Measurements from ENCODE around the gene CD58.
A peak's percentile ranks its signal among the peaks of the same experiment; 100 is the strongest.
"Not testable (repeated sequence)": the region's sequence is repeated elsewhere in the genome, so short reads cannot be mapped to it uniquely, and the experiment has no call there.

The CD58 gene

GRCh38 chr1:116598420-116599036 is 27.7 kb upstream of the CD58 start:
- POLR2A ChIA-PET; H3K27me3 ChIP-seq (replicated peaks in 2 of 5; ENCODE audit: control insufficient read depth in 4 of 5, insufficient read depth in 5 of 5, low read length in 4 of 5); H3K36me3 ChIP-seq (ENCODE audit: control insufficient read depth in 4 of 4, insufficient read depth in 4 of 4, low read length in 3 of 4); DNase-seq; H3K4me3 ChIP-seq (ENCODE audit: control insufficient read depth in 1 of 7, extremely low read depth in 1 of 7, insufficient read depth in 4 of 7, low read depth in 2 of 7, low read length in 6 of 7); H3K4me1 ChIP-seq (ENCODE audit: control extremely low read depth in 1 of 4, control insufficient read depth in 4 of 4, insufficient read depth in 4 of 4, low read length in 3 of 4); H3K27ac ChIP-seq (ENCODE audit: insufficient read depth in 1 of 2, low read depth in 1 of 2, low read length in 2 of 2, poor library complexity in 1 of 2, severe bottlenecking in 2 of 2); H3K9me3 ChIP-seq (ENCODE audit: control extremely low read depth in 1 of 5, control insufficient read depth in 4 of 5, insufficient read depth in 2 of 5, low read depth in 1 of 5, low read length in 4 of 5): not testable (repeated sequence)
- CTCF ChIA-PET = interaction anchor here (1.2 to 1.5 kb wide), 2 partner anchors 21 to 26 kb away, joined by 3 read pairs; no protein-coding TSS in a partner anchor
- 89% methylated on average over 11 of the region's 11 CpGs for WGBS (ENCODE audit: insufficient coverage)

- POLR2A ChIA-PET; H3K27ac ChIP-seq (ENCODE audit: insufficient read depth in 1 of 2, low read depth in 1 of 2, low read length in 2 of 2, poor library complexity in 1 of 2, severe bottlenecking in 2 of 2); DNase-seq; H3K4me3 ChIP-seq (ENCODE audit: control insufficient read depth in 1 of 7, extremely low read depth in 1 of 7, insufficient read depth in 4 of 7, low read depth in 2 of 7, low read length in 6 of 7); H3K9me3 ChIP-seq (ENCODE audit: control extremely low read depth in 1 of 5, control insufficient read depth in 4 of 5, insufficient read depth in 2 of 5, low read depth in 1 of 5, low read length in 4 of 5); H3K36me3 ChIP-seq (ENCODE audit: control insufficient read depth in 4 of 4, insufficient read depth in 4 of 4, low read length in 3 of 4); H3K27me3 ChIP-seq (replicated peaks in 2 of 5; ENCODE audit: control insufficient read depth in 4 of 5, insufficient read depth in 5 of 5, low read length in 4 of 5); H3K4me1 ChIP-seq (ENCODE audit: control extremely low read depth in 1 of 4, control insufficient read depth in 4 of 4, insufficient read depth in 4 of 4, low read length in 3 of 4): not testable (repeated sequence)
- no CpG with 5 or more reads among the region's 2 CpGs for WGBS (ENCODE audit: insufficient coverage)
- CTCF ChIA-PET = interaction anchor here (3.1 to 3.6 kb wide), 2 partner anchors 20 to 24 kb away, joined by 20 to 37 read pairs; no protein-coding TSS in a partner anchor
These were observed 26.6 kb upstream of the CD58 start for GRCh38 chr1:116597388-116597787.

- 82% methylated on average over 2 of the region's 5 CpGs for WGBS (ENCODE audit: insufficient coverage)
- CTCF ChIA-PET = interaction anchor here (1.2 to 3.6 kb wide), 4 partner anchors 19 to 81 kb away, joined by 3 to 37 read pairs (median 12); no protein-coding TSS in a partner anchor
- H3K4me3 ChIP-seq (ENCODE audit: control insufficient read depth in 1 of 7, extremely low read depth in 1 of 7, insufficient read depth in 4 of 7, low read depth in 2 of 7, low read length in 6 of 7); H3K27ac ChIP-seq (ENCODE audit: insufficient read depth in 1 of 2, low read depth in 1 of 2, low read length in 2 of 2, poor library complexity in 1 of 2, severe bottlenecking in 2 of 2); POLR2A ChIA-PET; H3K36me3 ChIP-seq (ENCODE audit: control insufficient read depth in 4 of 4, insufficient read depth in 4 of 4, low read length in 3 of 4); DNase-seq; H3K27me3 ChIP-seq (replicated peaks in 2 of 5; ENCODE audit: control insufficient read depth in 4 of 5, insufficient read depth in 5 of 5, low read length in 4 of 5); H3K4me1 ChIP-seq (ENCODE audit: control extremely low read depth in 1 of 4, control insufficient read depth in 4 of 4, insufficient read depth in 4 of 4, low read length in 3 of 4); H3K9me3 ChIP-seq (ENCODE audit: control extremely low read depth in 1 of 5, control insufficient read depth in 4 of 5, insufficient read depth in 2 of 5, low read depth in 1 of 5, low read length in 4 of 5): not testable (repeated sequence)
These were observed 26.0 kb upstream of the CD58 start for GRCh38 chr1:116596742-116597307.

GRCh38 chr1:116595946-116596741 is 25.3 kb upstream of the CD58 start:
- POLR2A ChIA-PET; H3K4me1 ChIP-seq (ENCODE audit: control extremely low read depth in 1 of 4, control insufficient read depth in 4 of 4, insufficient read depth in 4 of 4, low read length in 3 of 4); H3K36me3 ChIP-seq (ENCODE audit: control insufficient read depth in 4 of 4, insufficient read depth in 4 of 4, low read length in 3 of 4); H3K9me3 ChIP-seq (ENCODE audit: control extremely low read depth in 1 of 5, control insufficient read depth in 4 of 5, insufficient read depth in 2 of 5, low read depth in 1 of 5, low read length in 4 of 5); H3K27ac ChIP-seq (ENCODE audit: insufficient read depth in 1 of 2, low read depth in 1 of 2, low read length in 2 of 2, poor library complexity in 1 of 2, severe bottlenecking in 2 of 2); H3K27me3 ChIP-seq (replicated peaks in 2 of 5; ENCODE audit: control insufficient read depth in 4 of 5, insufficient read depth in 5 of 5, low read length in 4 of 5): not testable (repeated sequence)
- 23% methylated on average over 4 of the region's 8 CpGs for WGBS (ENCODE audit: insufficient coverage)
- CTCF ChIA-PET = interaction anchor here (1.1 to 3.6 kb wide), 11 partner anchors 8 to 454 kb away, joined by 3 to 37 read pairs (median 4); no protein-coding TSS in a partner anchor
- peak overlapping the region in 3 of 7 experiments; percentile 19 to 30 (median 29) for H3K4me3 ChIP-seq (ENCODE audit: control insufficient read depth in 1 of 7, extremely low read depth in 1 of 7, insufficient read depth in 4 of 7, low read depth in 2 of 7, low read length in 6 of 7)
- peak; percentile 26 to 63 (median 62) for DNase-seq

GRCh38 chr1:116595065-116595840 is 24.4 kb upstream of the CD58 start:
- H3K4me1 ChIP-seq (ENCODE audit: control extremely low read depth in 1 of 4, control insufficient read depth in 4 of 4, insufficient read depth in 4 of 4, low read length in 3 of 4); H3K36me3 ChIP-seq (ENCODE audit: control insufficient read depth in 4 of 4, insufficient read depth in 4 of 4, low read length in 3 of 4); H3K27me3 ChIP-seq (replicated peaks in 2 of 5; ENCODE audit: control insufficient read depth in 4 of 5, insufficient read depth in 5 of 5, low read length in 4 of 5); DNase-seq; H3K27ac ChIP-seq (ENCODE audit: insufficient read depth in 1 of 2, low read depth in 1 of 2, low read length in 2 of 2, poor library complexity in 1 of 2, severe bottlenecking in 2 of 2); H3K4me3 ChIP-seq (ENCODE audit: control insufficient read depth in 1 of 7, extremely low read depth in 1 of 7, insufficient read depth in 4 of 7, low read depth in 2 of 7, low read length in 6 of 7); H3K9me3 ChIP-seq (ENCODE audit: control extremely low read depth in 1 of 5, control insufficient read depth in 4 of 5, insufficient read depth in 2 of 5, low read depth in 1 of 5, low read length in 4 of 5); POLR2A ChIA-PET: not testable (repeated sequence)
- CTCF ChIA-PET = interaction anchor here (1.1 to 3.6 kb wide), 11 partner anchors 7 to 453 kb away, joined by 3 to 37 read pairs (median 4); no protein-coding TSS in a partner anchor
- WGBS (ENCODE audit: insufficient coverage) = 100% methylated on average over 2 of the region's 4 CpGs

GRCh38 chr1:116593977-116594376 is 23.2 kb upstream of the CD58 start:
- POLR2A ChIA-PET; H3K27ac ChIP-seq (ENCODE audit: insufficient read depth in 1 of 2, low read depth in 1 of 2, low read length in 2 of 2, poor library complexity in 1 of 2, severe bottlenecking in 2 of 2); H3K27me3 ChIP-seq (replicated peaks in 2 of 5; ENCODE audit: control insufficient read depth in 4 of 5, insufficient read depth in 5 of 5, low read length in 4 of 5); H3K36me3 ChIP-seq (ENCODE audit: control insufficient read depth in 4 of 4, insufficient read depth in 4 of 4, low read length in 3 of 4); H3K4me1 ChIP-seq (ENCODE audit: control extremely low read depth in 1 of 4, control insufficient read depth in 4 of 4, insufficient read depth in 4 of 4, low read length in 3 of 4); DNase-seq; H3K4me3 ChIP-seq (ENCODE audit: control insufficient read depth in 1 of 7, extremely low read depth in 1 of 7, insufficient read depth in 4 of 7, low read depth in 2 of 7, low read length in 6 of 7); H3K9me3 ChIP-seq (ENCODE audit: control extremely low read depth in 1 of 5, control insufficient read depth in 4 of 5, insufficient read depth in 2 of 5, low read depth in 1 of 5, low read length in 4 of 5): not testable (repeated sequence)
- no CpG with 5 or more reads among the region's 3 CpGs for WGBS (ENCODE audit: insufficient coverage)
- CTCF ChIA-PET = interaction anchor here (2.3 kb wide), 1 partner anchor 11 kb away, joined by 15 read pairs; no protein-coding TSS in a partner anchor

Data from common myeloid progenitor, CD34-positive (primary cell).